GM19035 (cell line): ENCODE data around the gene ARL6IP6.
"Not testable (repeated sequence)": the region's sequence is repeated elsewhere in the genome, so short reads cannot be mapped to it uniquely, and the experiment has no call there.

ENCODE experiments used
- ATAC-seq: cut with Tn5 transposase; IDR thresholded peaks from one replicate; pipeline ENCODE4 v1.9.1; 2021; ENCODE audit not compliant: unreplicated experiment

Gene ARL6IP6

DNA sequence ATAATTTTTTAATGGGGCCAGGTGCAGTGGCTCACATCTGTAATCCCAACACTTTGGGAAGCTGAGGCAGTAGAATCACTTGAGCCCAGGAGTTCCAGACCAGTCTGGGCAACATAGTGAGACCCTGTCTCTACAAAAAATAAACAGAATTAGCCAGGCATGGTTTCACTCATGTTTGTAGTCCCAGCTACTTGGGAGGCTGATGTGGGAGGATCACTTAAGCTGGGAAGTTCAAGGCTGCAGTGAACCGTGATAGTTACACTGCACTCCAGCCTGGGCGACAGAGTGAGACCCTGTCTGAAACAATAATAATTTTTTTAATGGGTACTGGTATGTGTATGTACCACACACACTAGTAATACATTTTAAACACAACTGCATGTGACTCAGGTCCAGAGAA is 2.4 kb downstream of the ARL6IP6 start:
- ATAC-seq: no peak

DNA sequence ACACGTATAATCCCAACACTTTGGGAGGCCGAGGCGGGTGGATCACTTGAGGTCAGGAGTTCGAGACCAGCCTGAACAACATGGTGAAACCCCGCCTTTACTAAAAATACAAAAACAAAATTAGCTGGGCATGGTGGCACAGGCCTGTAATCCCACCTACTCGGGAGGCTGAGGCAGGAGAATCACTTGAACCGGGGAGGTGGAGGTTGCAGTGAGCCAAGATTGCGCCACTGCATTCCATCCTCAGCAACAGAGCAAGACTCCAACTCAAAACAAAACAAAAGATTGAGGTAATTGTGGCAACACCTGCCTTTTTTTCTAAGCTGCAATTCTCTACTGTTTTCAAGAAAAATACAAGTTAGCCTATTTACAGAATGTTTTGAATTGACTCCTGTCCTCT is 4.2 kb downstream of the ARL6IP6 start:
- ATAC-seq: not testable (repeated sequence)

DNA sequence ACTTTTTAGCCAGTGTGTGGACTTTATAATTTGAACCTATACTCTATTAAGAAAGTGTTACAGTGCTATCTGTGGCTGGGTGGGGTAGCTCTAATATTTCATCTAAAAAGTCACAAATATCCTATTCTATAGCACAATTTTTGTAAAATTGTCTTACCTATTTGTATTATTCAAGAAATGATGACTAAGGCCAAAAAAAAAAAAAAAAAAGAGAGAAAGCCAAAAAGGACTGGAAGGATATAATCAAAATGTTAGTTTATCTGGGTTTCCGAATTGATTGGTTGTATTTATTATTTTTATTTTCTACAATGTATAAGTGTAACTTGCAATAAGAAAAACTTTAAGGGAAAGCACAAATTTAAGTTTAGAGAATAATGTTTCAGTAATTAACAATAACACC is 5.5 kb downstream of the ARL6IP6 start:
- no peak for ATAC-seq

DNA sequence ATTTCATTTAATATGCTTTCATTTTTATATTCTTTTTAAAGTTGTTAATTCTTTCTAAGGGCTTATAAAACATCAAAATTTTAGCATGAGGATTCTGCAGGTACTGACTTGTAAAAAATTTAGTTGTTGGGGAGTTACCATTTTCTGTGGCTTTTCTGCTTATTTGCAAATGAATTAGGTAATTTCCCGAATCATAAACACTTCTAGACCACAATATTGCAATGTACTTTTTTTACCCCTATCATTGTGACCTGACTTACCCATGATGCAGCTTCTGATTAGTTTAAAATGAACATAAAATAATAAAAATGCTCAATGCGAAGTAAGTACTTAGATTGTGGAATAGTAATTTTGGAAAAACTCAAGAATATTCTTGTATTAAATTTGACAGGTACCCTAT is 11.4 kb downstream of the ARL6IP6 start:
- ATAC-seq: peak; percentile 62

- no peak for ATAC-seq
Measured at GRCh38 chr2:152730591-152731333, 12.3 kb downstream of the ARL6IP6 start.

DNA sequence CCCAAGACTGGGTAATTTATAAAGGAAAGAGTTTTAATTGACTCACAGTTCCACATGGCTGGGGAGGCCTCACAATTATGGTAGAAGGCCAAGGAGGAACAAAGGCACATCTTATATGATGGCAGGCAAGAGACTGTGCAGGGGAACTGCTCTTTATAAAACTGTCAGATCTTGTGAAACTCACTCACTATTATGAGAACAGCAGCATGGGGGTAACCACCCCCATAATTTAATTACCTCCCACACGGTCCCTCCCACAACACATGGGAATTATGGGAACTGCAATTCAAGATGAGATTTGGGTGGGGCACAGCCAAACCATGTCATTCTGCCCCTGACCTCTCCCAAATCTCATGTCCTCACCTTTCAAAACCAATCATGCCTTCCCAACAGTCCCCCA is 19.1 kb downstream of the ARL6IP6 start:
- ATAC-seq: not testable (repeated sequence)

DNA sequence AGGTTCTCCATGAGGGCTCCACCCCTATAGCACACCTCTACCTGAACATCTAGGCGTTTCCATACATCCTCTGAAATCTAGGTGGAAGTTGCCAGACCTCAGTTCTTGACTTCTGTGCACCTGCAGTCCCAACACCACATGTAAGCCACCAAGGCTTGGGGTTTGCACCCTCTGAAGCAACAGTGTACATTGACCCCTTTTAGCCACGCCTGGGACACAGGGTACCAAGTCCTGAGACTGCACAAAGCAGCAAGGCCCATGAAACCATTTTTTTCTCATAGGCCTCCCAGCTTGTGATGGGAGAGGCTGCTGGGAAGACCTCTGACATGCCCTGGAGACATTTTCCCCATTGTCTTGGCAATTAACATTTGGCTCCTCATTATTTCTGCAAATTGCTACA is 20.0 kb downstream of the ARL6IP6 start:
- no peak for ATAC-seq

GRCh38 chr2:152739705-152740104 is 21.3 kb downstream of the ARL6IP6 start:
- not testable (repeated sequence) for ATAC-seq

DNA sequence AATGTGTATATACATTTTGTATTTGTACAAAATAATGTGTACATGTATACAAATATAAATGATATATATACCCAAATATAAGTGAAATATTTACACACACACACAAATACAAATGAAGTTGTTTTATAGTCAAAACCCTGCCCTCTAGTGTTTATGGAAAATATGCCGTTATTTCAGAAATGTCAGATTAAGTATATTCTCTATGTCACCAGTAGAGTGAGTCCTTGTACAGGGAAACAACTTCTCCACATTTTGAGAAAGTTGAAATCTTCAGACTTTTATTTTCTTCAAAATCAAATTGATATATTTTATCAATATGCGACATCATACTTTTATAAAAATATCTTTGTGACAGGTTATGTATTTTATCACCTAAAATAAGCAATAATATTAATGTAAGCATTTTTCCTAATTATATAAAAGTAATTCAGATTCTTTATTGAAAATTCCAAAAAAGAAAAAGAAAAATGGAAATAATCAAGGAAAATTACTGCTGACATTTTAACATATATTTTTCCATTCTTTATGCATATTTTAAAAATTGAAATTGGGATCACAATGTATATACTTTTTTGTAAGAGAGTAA is 22.4 kb downstream of the ARL6IP6 start:
- ATAC-seq: peak; percentile 81

GRCh38 chr2:152743002-152743401 is 24.6 kb downstream of the ARL6IP6 start:
- peak; percentile 64 for ATAC-seq

- ATAC-seq: not testable (repeated sequence)
Measured at GRCh38 chr2:152747751-152748150, 29.3 kb downstream of the ARL6IP6 start.

DNA sequence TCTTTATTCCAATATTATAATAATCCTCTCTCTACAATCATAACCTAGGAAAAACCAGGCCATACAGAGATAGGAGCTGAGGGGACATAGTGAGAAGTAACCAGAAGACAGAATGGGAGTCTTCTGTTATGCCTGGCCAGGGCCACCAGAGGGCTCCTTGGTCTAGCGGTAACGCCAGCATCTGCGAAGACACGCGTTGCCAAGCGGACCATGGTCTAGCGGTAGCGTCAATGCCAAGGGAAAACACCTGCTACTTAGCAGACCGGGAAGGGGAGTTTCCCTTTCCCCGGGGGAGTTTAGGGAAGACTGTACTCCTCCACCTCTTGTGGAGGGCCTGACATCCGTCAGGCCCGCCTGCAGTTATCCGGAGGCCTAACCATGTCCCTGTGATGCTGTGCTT is 36.6 kb downstream of the ARL6IP6 start:
- ATAC-seq: no peak

DNA sequence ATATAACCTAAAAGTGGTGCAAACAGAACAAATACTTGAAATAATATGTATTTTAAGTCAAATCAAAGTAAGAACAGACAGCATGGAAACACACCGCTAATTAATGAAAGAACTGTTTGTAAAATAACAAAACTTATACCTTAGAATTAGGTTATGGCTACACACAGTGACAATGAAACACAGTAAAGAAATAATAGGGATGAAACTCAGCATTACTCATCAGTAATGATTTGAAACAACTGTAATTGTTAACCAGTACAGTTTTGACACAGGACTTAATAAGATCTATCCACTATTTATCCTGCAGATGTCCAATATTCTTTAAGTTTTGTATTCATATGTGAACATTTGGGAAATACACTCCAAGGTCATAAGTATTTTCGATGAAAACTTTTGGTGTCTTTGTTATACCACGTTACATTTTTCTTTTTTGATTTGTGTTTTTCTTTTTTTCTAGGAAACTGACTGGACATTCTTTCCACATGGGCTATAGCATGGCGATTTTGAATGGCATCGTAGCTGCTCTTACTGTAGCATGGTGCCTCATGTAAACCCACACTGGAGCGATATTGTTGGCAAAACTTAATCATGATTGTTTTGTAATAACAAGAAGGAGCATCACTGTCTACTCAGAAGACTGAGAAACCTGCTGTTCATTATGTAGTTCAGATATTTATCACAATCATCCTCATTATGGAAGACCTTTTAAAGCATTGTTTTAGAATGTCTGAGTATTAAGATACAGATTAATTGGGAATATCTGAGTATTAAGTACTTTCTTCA is 41.1 kb downstream of the ARL6IP6 start:
- ATAC-seq: no peak

- ATAC-seq: no peak
Measured at GRCh38 chr2:152761214-152761613, 42.8 kb downstream of the ARL6IP6 start.

DNA sequence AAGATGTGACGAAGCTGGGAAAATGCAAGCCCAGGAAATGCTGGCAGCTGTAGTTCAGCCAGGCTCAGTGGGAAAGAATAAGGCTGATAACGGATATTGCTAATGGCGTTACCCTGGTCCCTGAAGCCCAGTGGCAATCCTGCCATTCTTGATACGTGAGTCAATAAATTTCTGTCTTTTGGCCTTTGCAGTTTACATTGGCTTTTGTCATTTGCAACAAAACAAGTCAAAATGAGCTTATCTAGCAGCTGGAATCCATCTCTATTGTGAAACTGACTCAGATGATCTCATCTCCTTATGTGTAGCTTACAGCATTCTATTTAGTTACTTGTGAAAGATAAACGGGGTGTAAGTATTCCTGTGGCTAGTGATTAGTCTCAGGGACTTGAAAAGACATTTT is 43.8 kb downstream of the ARL6IP6 start:
- no peak for ATAC-seq

GRCh38 chr2:152763208-152763607 is 44.8 kb downstream of the ARL6IP6 start:
- ATAC-seq: not testable (repeated sequence)

DNA sequence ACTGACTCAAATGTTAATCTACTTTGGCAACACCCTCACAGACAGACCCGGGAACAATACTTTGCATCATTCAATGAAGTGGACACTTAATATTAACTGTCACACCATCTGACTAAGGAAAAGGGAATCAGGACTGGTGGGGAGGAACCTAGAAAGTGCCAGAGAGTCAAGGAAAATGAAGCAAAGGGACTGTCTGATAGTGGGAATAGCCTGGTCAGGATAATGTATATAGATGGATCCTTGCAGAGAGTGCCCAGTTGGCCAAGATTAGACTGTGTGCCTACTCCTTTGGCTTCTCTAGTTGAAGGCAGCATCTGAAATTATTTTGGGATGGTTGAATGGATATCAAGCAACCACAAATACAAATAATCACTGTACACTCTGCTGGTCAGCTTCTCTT is 45.2 kb downstream of the ARL6IP6 start:
- ATAC-seq: no peak

DNA sequence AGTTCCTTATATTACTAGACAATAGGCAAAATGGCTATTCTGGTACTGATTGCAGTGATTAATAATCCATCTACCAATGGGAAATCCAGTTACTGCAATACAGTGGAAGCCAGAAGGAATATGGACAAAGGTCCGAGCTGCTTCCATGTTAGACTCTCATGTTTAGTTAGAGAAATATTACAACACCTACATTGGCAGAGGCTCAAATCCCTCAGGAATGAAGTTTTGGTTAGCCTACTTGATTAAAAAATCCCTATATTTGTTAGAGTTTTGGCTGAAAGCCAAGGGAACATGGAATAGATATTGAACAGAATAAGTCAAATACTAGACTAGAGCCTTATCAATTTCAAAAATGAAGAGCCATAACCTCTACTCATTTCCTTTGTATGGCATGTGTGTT is 48.5 kb downstream of the ARL6IP6 start:
- no peak for ATAC-seq

DNA sequence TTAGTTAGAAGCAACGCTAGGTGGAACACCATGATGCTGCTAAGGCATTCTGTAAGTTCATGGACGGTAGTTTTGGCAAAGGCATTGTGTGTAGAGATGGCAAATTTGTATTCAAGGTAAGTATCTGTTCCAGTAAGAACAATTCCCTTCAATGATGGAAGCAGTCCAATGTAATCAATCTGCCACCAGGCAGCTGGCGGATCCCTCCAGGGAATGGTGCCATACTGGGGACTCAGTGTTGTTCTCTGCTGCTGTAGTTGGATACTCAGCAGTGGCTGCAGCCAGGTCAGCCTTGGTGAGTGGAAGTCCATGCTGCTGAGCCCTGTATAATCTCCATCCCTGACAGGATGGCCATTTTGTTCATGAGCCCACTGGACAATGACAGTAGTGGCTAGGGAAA is 62.8 kb downstream of the ARL6IP6 start:
- no peak for ATAC-seq

DNA sequence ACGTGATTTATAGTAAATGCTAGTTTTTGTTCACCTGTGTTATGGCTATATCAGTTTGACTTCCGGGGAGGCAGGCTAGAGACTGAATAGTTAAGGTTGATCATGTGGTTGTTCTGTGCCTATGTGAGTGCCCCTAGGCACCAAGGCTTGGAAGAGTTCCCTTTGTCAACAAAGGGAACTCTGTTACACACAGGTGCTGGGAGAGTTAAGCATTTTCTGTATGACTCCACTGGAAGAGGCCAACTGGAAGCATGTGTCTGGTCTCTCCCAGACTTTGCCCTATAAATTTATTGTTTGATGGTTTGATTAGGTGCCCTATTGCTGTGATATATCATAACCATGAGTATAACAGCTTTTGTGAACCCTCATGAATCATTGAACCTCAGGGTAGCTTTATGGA is 63.8 kb downstream of the ARL6IP6 start:
- no peak for ATAC-seq

DNA sequence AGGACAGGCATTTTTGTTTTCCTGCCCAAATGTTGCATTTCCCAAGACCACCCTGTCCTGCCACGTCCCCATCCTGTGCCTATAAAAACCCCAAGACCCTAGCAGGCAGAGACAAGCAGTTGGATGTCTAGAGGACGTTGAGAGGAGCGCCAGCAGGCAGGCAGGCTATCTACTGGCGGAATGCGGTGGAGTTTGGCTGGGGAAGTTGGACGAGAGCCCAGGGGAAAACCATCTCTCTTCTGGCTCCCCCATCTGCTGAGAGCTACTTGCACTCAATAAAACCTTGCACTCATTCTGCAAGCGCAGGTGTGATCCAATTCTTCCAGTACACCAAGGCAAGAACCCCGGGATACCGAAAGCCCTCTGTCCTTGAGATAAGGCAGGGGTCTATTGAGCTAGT is 72.5 kb downstream of the ARL6IP6 start:
- no peak for ATAC-seq

DNA sequence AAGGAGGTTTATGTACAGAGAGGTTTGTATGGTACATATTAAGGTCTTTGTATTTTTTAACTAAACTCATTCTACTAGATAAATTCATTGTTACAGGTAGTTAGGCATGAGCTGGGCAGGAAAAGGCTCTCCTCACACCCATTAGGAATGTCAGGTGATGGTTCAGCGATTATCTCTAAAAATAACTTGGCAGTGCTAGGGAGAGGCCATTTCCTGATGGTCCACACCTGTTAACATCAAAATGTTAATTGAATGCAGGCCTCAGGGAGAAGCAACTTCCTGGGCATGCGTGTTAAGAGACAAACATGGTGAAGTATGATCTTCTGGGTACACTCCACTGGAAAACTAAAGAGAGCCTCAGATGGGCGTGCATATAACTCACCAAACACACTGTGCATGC is 73.6 kb downstream of the ARL6IP6 start:
- ATAC-seq: no peak
